Measurements from ENCODE around the gene DDIT4L.
"Not testable (repeated sequence)": the region's sequence is repeated elsewhere in the genome, so short reads cannot be mapped to it uniquely, and the experiment has no call there.

Gene DDIT4L, protein sequence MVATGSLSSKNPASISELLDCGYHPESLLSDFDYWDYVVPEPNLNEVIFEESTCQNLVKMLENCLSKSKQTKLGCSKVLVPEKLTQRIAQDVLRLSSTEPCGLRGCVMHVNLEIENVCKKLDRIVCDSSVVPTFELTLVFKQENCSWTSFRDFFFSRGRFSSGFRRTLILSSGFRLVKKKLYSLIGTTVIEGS

GRCh38 chr4:100189820-100190642 lies at the start of gene DDIT4L:
Gene DDIT4L (minus strand): TSS chr4:100190468. CDS start chr4:100189983, 485 bp downstream.
- peak; percentile 31 for DNase-seq

DNA sequence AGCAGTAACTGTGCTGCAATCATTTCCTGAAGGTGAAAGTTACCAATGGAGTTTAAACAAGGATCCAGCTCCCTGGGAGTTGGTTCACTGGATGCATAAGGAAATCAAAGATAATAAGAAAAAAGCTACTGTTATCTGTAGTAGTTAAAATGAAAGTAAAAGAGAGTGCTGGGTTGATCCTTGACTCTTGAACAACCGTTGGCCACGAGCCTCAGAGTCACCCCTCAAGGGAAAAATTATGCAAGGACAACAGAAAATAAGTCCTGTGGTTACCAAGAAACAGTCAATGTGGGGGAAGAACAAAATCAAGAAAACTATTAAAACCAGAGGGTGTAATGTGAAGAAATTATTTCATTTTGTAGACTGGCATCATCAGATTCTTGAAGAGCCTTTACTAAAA lies 49.7 kb upstream of the DDIT4L start:
- DNase-seq, result no peak

DNA sequence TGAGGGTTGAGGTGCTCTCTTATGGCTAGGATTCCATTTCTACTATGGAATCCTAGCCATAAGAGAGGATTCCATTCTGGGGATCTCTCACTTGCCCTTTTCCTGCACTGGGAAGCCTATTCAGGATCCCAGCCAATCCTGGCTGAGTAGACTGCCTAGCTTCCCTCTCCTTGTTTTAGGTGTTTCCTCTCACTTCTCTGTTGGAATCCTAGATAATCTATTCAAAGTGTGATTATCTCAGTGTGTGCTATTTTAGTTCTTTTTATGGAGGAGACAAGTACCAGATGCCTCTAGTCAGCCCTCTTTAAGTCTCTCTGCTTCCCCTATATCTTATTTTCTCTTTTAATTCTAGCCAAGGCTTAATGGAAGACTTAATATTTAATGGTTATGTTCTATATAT lies 34.5 kb upstream of the DDIT4L start:
- DNase-seq, result no peak

DNA sequence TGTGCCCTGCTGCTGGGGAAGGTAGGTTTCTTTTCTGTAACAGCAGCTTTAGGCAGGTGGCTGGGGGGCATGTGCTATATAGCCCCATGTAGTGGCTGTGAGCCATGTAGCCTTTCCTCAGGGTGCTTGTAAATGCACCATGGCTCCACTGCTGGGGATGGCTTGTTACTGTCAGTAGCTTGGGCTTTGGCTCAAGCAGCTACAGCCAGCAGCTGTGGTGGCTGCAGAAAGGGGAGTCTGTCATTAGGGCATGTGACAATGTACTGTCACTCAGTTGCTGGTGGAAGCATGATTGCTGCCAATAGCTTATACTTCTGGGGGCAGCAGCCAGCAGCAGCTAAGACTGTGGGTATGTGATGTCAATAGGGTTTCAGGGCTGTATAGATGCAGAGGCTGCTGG lies 33.9 kb upstream of the DDIT4L start:
- DNase-seq, result no peak

DNA sequence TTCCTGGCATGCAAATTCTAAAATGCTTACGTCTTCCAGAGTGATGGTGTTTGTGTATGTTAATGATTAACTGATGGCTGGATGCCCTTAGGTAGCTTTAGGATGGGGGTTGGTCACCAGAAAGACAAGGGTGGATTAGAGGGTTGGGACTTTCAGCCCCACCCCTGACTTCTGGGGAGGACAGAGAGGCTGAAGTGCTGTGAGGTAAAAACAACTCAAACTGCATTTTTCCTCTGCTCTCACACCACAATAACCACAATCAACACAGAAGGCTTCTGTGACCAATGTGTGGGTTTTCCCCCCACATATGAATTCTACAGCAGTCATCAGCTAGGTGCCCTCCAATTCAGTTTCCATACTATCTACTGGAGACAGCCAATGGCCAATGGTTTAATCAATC lies 18.7 kb upstream of the DDIT4L start:
- DNase-seq, result no peak

GRCh38 chr4:100208459-100208858 lies 18.2 kb upstream of the DDIT4L start:
- DNase-seq, result no peak

DNA sequence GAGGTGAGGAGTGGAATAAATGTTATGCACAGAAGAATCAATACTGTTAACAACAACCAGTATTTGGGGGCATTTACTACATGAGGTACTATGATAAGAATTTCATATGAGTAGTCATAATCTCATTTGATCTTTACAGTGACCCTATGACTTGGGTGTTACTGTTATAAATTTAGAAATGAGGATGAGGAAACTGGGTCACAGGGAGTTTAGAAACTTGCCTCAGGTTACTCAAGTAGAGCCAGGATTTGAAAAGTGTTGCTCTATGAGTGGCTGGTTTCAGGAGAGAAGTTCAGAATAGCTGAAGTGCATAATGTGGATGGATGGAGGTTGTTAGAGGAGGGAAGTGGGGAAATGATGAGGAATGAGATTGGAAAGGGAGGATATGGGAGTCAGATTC lies 16.6 kb upstream of the DDIT4L start:
- DNase-seq, result no peak

DNA sequence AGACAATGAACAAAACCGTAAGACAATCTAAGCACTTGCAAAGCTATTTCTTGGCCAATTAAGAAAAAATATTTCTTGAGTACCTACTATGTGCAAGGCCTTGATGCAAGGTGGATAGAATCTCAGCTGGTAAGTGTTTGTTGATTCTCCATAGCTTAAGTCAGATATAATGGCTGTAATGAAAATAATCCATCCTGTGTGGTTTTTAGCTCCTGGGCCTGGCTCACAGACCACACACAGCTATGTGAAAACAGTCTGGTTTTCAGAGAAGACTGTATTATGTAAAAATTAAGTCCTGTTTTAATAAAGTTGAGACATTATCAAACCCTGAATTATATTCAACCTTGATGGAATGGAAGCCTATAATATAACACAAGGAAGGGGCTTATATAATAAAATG lies 7.8 kb upstream of the DDIT4L start:
- DNase-seq, result no peak

- not testable (repeated sequence) for DNase-seq
Measured at GRCh38 chr4:100196388-100197071, 6.3 kb upstream of the DDIT4L start.

- DNase-seq, result peak; percentile 32
Measured at GRCh38 chr4:100190643-100191600, 654 bp upstream of the DDIT4L start.

GRCh38 chr4:100188829-100189228 lies 1.4 kb downstream of the DDIT4L start:
- peak; percentile 30 for DNase-seq

GRCh38 chr4:100187781-100188180 lies 2.5 kb downstream of the DDIT4L start:
- DNase-seq, result no peak

DNA sequence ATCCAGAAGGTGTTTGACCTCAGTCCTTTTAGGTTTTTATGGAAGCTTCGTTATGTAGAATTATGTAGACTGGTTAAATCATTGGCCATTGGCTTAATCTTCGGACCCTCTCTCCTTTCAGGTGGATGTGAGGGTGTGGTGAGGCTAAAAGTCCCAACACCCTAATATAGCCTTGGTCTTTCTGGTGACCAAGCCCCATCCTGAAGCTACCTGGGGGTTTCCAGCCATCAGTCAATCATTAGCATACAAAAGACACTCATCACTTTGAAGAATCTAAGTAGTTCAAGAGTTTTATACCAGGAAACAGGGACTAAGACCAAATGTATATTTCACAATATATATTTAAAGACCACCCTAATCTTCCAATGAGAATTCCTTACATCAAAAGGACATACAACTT lies 5.5 kb downstream of the DDIT4L start:
- no peak for DNase-seq

DNA sequence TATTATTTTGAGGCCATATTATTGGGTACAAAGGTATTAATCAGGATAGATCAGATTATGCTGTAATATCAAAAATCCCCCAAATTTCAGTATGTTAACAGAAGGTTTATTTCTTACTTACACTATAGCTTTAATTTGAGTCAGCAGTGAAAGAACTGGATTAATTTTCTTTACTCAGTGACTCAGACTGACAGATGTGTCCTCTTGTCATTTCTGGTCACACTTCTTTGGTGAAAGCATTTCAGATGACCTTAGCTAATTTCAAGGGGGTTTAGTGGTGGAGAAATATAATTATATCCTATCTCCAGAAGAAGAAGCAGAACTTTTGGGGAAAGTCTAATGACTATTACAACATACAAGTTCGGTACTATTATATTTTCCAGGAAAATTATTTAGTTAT lies 12.4 kb downstream of the DDIT4L start:
- DNase-seq, result no peak

GRCh38 chr4:100177126-100177525 lies 13.1 kb downstream of the DDIT4L start:
- no peak for DNase-seq

GRCh38 chr4:100175858-100176257 lies 14.4 kb downstream of the DDIT4L start:
- no peak for DNase-seq

DNA sequence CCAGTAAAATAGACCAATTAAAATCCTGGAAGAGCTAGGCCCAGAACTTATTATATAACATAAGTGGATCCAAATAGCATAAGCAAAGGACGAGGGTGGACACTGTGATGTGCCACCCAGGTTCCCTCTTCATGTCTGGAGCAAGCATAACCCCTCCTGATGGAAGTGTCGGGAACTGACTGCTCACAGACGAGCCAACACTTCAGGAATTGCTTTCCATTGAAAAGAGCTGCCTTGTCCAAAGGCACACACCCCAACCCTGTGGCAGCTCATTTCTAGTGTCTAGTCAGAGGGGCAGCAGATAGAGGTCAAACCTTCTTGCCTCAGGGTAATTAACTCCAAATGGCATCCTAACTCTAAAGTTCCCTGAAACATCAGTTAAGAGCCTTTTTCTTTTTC lies 15.3 kb downstream of the DDIT4L start:
- no peak for DNase-seq

GRCh38 chr4:100170986-100171385 lies 19.3 kb downstream of the DDIT4L start:
- no peak for DNase-seq

- no peak for DNase-seq
Measured at GRCh38 chr4:100169491-100170485, 20.5 kb downstream of the DDIT4L start.

- no peak for DNase-seq
Measured at GRCh38 chr4:100168521-100168920, 21.7 kb downstream of the DDIT4L start.

- DNase-seq, result no peak
Measured at GRCh38 chr4:100166297-100167039, 23.8 kb downstream of the DDIT4L start.
